MCF 10A (cell line): ENCODE results near the gene ATP12A. TPM values are rescaled to one million over a fixed set of nuclear protein-coding genes. Genes with fewer than 3 reads are reported as not detected.

Source experiments
- BruUV-seq: library from RNA; stranded (reverse); fragments of 400-500 nt; replicated peaks from 2 replicates; lab custom pipeline; 2021; lab: Mats Ljungman, UMichigan
- CTCF ChIA-PET: fragments of 300-600 bp; sonication (Branson Sonifier 250); formaldehyde crosslinking; extraction: SDS; loops from one replicate; lab custom pipeline; 2021; ENCODE audit warnings: antibody characterized with exemption, inconsistent platforms; lab: Yijun Ruan, JAX
- POLR2A ChIA-PET: fragments of 300-600, 350-650 bp; sonication (Branson Sonifier 250); formaldehyde crosslinking; extraction: SDS; loops from one replicate; lab custom pipeline; 2020; ENCODE audit warnings: antibody characterized with exemption, inconsistent platforms; lab: Yijun Ruan, JAX
- DNase-seq: peaks from one replicate; pipeline ENCODE4 v3.0.0-alpha.2; 2018; ENCODE audit not compliant: unreplicated experiment
- H3K27ac Mint-ChIP-seq: one replicate; pipeline ENCODE4 v1.8.0; 2022; ENCODE audit warnings: mild to moderate bottlenecking, low read depth, mixed read lengths; ENCODE audit not compliant: unreplicated experiment
- H3K27me3 Mint-ChIP-seq: one replicate; pipeline ENCODE4 v1.8.0; 2022; ENCODE audit warnings: mixed read lengths; ENCODE audit not compliant: insufficient read depth, unreplicated experiment
- H3K36me3 Mint-ChIP-seq: one replicate; pipeline ENCODE4 v1.8.0; 2022; ENCODE audit warnings: mild to moderate bottlenecking, moderate library complexity, mixed read lengths; ENCODE audit not compliant: insufficient read depth, unreplicated experiment
- H3K4me1 Mint-ChIP-seq: one replicate; pipeline ENCODE4 v1.8.0; 2022; ENCODE audit warnings: mixed read lengths; ENCODE audit not compliant: insufficient read depth, unreplicated experiment
- H3K4me3 Mint-ChIP-seq: one replicate; pipeline ENCODE4 v1.8.0; 2022; ENCODE audit warnings: mild to moderate bottlenecking, moderate library complexity, mixed read lengths; ENCODE audit not compliant: unreplicated experiment
- H3K9me3 Mint-ChIP-seq: one replicate; pipeline ENCODE4 v1.8.0; 2022; ENCODE audit warnings: mixed read lengths; ENCODE audit not compliant: unreplicated experiment
- intact Hi-C: fragments of 100-400 bp; cut with micrococcal nuclease; formaldehyde crosslinking; loops from 2 replicates; pipeline ENCODE4 v1.14.1; 2022
- total RNA-seq: library from RNA; stranded (reverse); gene quantifications from 2 replicates; pipeline ENCODE4 v1.2.3, GENCODE V29; 2022
- TF ChIP-seq, protein P1 (sequence below): fragments of 200-600 bp; IDR thresholded peaks from one replicate; pipeline ENCODE4 v1.8.0; 2022; ENCODE audit warnings: antibody characterized with exemption, mild to moderate bottlenecking; ENCODE audit not compliant: unreplicated experiment

The ATP12A gene
- total RNA-seq, 1 experiment from 2014 or later = not detected

DNA sequence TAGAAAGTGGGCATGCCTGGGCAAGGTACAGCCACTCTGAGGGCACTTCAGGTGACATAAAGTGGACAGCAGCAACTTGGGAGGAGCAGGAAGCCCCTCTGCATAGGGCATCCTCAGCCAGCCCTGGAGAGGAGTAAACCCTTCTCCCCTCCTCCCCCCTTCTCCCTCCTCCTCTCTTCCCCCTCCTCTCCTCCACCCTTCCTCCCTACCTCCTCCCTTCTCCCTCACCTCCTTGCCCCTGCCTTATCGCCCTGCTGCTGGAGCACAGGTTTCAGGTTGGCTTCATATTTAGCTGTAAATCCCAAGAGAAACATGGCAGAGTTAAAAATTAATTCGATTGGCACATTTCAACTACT lies 30.5 kb upstream of the ATP12A start:
- no peak for DNase-seq
- CTCF ChIA-PET = interaction anchor here (0.6 to 0.7 kb wide), 2 partner anchors 22 to 357 kb away, joined by 3 to 4 read pairs; no protein-coding TSS in a partner anchor
- Mint-ChIP-seq H3K4me3 (no peak overlapping the region), H3K36me3 (no peaks in the 10 kb centered on the region), H3K9me3 (no peaks in the 10 kb centered on the region), H3K27me3 (no peaks in the 10 kb centered on the region), H3K4me1 (no peaks in the 10 kb centered on the region), H3K27ac (peak overlapping the region; percentile 79)
- POLR2A ChIA-PET = interaction anchor here (1.0 to 1.5 kb wide), 2 partner anchors 9 to 22 kb away, joined by 3 to 6 read pairs; no protein-coding TSS in a partner anchor
- no TSS peak for BruUV-seq
- TF ChIP-seq, protein P1, sequence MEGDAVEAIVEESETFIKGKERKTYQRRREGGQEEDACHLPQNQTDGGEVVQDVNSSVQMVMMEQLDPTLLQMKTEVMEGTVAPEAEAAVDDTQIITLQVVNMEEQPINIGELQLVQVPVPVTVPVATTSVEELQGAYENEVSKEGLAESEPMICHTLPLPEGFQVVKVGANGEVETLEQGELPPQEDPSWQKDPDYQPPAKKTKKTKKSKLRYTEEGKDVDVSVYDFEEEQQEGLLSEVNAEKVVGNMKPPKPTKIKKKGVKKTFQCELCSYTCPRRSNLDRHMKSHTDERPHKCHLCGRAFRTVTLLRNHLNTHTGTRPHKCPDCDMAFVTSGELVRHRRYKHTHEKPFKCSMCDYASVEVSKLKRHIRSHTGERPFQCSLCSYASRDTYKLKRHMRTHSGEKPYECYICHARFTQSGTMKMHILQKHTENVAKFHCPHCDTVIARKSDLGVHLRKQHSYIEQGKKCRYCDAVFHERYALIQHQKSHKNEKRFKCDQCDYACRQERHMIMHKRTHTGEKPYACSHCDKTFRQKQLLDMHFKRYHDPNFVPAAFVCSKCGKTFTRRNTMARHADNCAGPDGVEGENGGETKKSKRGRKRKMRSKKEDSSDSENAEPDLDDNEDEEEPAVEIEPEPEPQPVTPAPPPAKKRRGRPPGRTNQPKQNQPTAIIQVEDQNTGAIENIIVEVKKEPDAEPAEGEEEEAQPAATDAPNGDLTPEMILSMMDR = no peak
- intact Hi-C loops = no loop called here

DNA sequence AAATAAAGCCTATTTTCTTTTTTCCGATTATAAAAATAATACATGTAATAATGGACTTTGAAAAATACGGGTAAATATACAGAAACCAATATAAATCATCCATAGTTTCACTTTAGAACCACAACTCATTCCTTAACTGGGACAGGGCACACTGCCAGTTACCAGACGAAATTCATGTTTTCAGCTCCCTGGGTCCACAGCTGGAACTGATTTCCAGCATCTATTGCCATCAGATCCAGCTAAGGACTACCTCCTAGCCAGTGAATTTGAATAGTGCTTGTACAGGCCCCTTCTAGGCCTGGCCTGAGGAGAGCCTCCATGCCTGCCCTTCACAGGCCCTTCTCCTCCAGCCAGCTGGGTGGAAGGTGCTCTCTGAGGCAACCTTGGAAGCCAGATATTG lies 30.0 kb upstream of the ATP12A start:
- Mint-ChIP-seq H3K27me3 (no peaks in the 10 kb centered on the region), H3K9me3 (no peaks in the 10 kb centered on the region), H3K36me3 (no peaks in the 10 kb centered on the region), H3K27ac (peak overlapping the region; percentile 79), H3K4me3 (no peak overlapping the region), H3K4me1 (no peaks in the 10 kb centered on the region)
- ChIA-PET POLR2A (interaction anchor here (1.5 kb wide), 1 partner anchor 8 kb away, joined by 6 read pairs; no protein-coding TSS in a partner anchor), CTCF (interaction anchor here (0.6 to 0.7 kb wide), 3 partner anchors 17 to 356 kb away, joined by 3 to 4 read pairs (median 3); no protein-coding TSS in a partner anchor)
- DNase-seq = no peak
- no TSS peak for BruUV-seq
- TF ChIP-seq, protein P1 = no peak
- intact Hi-C loops = no loop called here

DNA sequence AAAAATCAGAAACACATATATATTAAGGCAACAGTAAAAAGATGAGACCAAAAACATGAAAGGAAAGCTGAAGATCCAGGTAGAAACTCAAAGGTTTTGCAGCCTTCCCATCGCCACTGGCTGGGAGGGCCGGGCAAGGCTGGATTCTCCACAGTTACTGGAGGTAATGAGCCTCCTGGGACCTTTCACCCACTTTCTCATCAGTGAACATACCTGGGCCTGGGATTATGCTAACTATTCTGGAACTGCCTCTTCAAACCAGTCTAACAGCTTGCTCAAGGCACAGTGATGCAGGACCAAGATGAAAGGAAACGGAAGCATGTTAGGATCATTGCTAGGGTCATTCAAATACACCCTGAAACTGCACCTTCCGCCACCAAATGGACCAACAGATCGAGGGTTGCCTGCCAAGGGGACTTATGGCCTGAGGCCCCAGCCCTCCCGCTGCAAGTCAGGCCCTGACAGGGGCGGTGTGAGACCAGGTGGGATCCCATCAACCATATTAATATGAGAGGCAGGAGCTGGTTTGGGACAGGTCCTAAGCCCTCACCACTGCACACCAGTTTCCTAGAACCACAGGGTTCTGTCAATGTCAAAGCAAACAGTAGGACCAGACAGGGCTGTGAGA lies 28.4 kb upstream of the ATP12A start:
- intact Hi-C loops = no loop called here
- Mint-ChIP-seq H3K4me3 (no peak overlapping the region), H3K27me3 (no peaks in the 10 kb centered on the region), H3K36me3 (no peaks in the 10 kb centered on the region), H3K4me1 (no peaks in the 10 kb centered on the region), H3K27ac (no peak overlapping the region), H3K9me3 (no peaks in the 10 kb centered on the region)
- TF ChIP-seq, protein P1 = no peak
- no peak for DNase-seq
- POLR2A ChIA-PET = no interaction called here
- CTCF ChIA-PET = no interaction called here
- BruUV-seq = no TSS peak

DNA sequence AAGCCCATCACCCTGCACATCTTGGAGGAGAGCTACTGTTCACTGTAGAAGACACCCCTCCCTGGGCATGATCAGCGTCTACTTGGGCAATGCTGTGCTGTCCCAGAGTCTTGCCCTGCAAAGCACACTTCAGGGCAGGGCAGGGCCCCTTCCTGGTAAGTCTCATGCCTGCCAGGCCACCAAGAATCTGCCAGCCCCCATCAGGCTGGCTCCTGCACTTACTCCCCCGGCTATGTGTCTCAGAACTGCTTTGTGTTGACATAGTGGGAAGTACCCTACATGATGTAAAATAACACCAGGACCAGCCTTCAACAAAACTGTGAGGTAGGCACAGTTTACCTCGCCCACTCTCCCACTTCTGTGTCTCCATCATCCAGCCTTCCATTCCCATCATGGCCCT lies 27.8 kb upstream of the ATP12A start:
- no peaks in the 10 kb centered on the region for H3K4me1 Mint-ChIP-seq
- no TSS peak for BruUV-seq

More for the DNA sequence above, 27.8 kb upstream of the ATP12A start:
- POLR2A ChIA-PET = interaction anchor here (0.6 kb wide), 1 partner anchor 46 kb away, joined by 4 read pairs; no protein-coding TSS in a partner anchor
- intact Hi-C loops = no loop called here
- CTCF ChIA-PET = no interaction called here
- no peak for DNase-seq
- Mint-ChIP-seq H3K36me3 (no peaks in the 10 kb centered on the region), H3K4me3 (no peak overlapping the region), H3K9me3 (no peaks in the 10 kb centered on the region), H3K27me3 (no peaks in the 10 kb centered on the region), H3K27ac (no peak overlapping the region)
- TF ChIP-seq, protein P1 = no peak
